Bladder microvascular endothelial cell (primary cell): ENCODE data around the gene LGALS9. TPM values are rescaled to one million over a fixed set of nuclear protein-coding genes. Genes with fewer than 3 reads are reported as not detected.

ENCODE experiments used
- total RNA-seq: library from RNA; depleted of rRNA; stranded (reverse); fragments of >200 nt; gene quantifications from 2 replicates; pipeline ENCODE4 v1.2.3, GENCODE V29; 2014

LGALS9 gene
- 19.4 and 54.4 TPM in 2 replicates for total RNA-seq

GRCh38 chr17:27630607-27631410, at the start of gene LGALS9:
Gene LGALS9, plus strand, starts transcription at chr17:27631188. Its CDS starts 78 bp downstream, at chr17:27631266.

Other genes starting within 250 kb of the LGALS9 start
- 12.1 and 34.2 TPM in 2 replicates for gene KSR1, start 174.7 kb upstream of the LGALS9 start, total RNA-seq
- gene NOS2, start 169.3 kb downstream of the LGALS9 start, total RNA-seq: 0.88 TPM in 1 of 2 replicates, not detected in the other